DMS79 treated with DMSO at 0.1 percent for 48 hours (cell line): Measurements from ENCODE around the gene LRRFIP2.
"Not testable (repeated sequence)": the region's sequence is repeated elsewhere in the genome, so short reads cannot be mapped to it uniquely, and the experiment has no call there.

Experiments used
- DNase-seq: peaks from one replicate; lab custom pipeline; 2025; lab: John Stamatoyannopoulos, UW

Gene LRRFIP2

DNA sequence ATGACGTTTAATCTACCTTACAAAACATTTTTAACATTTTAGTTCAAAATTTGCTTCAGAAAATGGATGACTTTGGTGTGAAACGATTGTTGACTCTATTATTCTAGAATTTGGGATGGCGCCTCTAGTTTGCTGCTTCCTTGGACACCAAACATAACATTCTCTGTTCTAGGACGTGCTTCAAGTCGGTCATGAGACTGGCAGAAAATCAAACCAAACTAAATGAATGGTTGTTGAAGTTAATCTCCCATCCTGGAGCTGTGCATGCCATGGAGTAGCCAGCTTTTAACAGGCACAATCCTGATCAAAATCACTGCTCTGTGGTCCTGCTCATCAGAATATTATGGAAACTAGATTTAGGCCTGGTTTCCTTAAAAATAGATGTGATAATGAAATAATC lies 9.6 kb upstream of the LRRFIP2 start:
- DNase-seq = no peak

- DNase-seq = no peak
These were observed 9.0 kb upstream of the LRRFIP2 start for GRCh38 chr3:37183375-37183831.

DNA sequence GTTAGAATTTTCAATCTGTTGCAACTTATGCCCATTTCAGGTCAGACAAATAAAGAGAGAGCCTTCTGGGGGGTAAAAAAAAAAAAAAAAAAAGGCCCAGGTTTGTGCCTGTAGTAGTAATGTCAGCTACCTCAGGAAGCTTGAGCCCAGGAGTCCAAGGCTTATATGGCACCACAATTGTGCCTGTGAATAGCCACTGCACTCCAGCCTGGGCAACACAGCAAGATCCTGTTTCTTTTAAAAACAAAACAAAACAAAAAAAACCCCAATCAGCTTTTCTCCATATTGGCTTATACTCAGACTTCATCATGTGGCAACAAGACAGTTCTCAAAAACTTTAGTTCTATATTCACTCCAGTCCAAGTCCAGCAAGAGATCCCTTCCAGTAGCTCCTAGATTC lies 8.4 kb upstream of the LRRFIP2 start:
- no peak for DNase-seq

- no peak for DNase-seq
These were observed 7.4 kb upstream of the LRRFIP2 start for GRCh38 chr3:37181756-37182155.

DNA sequence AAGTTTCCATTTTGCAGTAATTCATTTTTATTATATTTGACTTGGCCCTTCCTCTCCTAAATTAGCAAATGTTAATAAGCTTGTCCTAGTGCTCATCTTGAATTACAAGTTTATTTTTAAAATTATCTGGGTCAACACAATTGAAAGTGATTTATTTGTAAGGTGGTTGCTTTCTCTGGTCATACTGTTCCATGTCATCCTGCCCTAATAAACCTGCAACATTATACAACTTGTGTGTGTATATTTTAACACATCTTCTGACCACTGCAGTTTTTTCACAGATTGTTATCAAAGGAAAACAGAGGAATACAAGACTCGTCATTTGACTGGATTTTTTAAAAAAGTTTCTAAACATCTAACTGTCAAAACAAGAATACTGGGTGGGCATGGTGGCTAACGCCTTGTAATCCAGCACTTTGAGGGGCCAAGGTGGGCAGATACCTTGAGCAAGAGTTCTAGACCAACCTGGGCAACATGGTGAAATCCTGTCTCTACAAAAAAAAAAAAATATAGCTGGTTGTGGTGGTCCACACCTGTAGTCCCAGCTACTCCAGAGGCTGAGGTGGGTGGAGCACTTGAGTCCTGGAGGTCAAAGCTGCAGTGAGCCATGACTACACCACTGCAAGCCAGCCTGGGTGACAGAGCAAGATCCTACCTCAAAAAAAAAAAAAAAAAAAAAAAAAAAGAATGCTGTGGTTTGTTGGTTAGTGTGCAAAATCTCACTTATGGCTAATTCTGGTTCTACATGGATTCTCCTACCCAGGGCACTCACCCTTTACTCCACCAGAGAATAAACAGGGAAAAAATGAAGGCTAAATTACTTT lies 5.0 kb upstream of the LRRFIP2 start:
- no peak for DNase-seq

DNA sequence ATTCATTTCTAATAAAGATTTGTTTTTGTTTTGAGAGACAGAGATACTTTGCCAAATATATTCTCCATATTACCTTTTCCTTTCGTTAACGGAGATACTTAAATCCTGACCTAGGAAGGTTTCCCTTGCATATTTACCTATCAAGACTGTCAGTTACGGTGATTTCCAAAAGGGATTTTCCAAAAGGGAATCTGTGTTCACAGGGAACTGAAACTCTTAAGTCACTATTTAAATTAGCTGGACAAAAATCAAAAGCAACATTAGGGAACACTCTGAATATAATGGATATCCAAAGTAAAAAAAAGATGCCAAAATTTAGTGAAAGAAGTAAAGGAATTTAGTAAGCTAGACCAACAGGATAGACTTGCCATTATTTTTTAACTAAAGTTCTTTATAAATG lies 576 bp downstream of the LRRFIP2 start:
- DNase-seq = no peak

- no peak for DNase-seq
These were observed 3.2 kb downstream of the LRRFIP2 start for GRCh38 chr3:37171144-37171543.

DNA sequence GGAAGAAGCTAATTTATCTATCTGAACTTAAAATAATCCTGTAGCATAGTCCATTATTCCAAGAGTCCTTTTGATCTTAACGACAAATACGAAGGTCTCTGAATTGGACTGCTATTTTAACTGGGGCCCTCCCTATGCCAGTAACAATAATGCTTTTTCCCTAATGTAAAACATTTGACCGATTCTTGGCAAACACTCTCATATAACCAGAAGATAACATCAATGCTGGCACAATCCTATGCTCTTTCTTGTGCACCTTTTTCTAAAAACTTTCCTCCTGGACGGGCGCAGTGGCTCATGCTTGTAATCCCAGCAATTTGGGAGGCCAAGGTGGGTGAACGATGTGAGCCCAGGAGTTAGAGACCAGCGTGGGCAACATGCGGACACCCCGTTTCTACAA lies 3.9 kb downstream of the LRRFIP2 start:
- no peak for DNase-seq

DNA sequence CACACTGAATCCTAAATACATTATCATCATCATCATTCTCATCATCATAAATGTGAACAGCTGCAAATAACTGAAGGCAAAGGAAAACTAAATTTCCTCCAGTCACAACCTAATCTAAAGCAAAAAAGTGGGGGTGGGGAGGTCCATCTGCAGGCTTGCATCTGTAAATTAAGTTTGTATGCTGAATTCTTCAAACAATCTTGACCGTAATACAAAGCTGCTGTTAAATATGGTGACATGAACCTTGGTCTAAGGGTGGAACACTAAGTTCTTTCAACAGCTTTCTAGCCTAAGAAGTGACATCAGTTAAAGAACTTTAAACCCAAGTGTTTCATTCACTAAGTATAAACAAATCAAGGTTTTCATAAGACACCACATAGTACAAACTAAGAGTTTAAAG lies 4.3 kb downstream of the LRRFIP2 start:
- no peak for DNase-seq

DNA sequence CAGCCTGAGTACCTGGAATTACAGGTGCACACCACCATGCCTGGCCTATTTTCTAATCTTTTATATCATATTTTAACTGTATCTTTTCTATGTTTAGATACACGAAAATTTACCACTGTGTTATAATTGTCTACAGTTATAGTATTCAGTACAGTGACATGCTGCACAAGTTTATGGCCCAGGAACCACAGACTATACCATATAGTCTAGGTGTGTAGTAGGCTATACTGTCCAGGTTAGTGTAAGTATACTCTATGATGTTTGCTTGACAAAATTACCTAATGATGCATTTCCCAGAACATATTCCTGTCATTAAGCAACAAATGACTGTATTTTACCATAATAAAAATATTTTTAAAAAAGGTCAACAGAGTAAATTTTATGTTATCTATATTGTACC lies 5.5 kb downstream of the LRRFIP2 start:
- no peak for DNase-seq

- no peak for DNase-seq
These were observed 10.9 kb downstream of the LRRFIP2 start for GRCh38 chr3:37163262-37164015.

DNA sequence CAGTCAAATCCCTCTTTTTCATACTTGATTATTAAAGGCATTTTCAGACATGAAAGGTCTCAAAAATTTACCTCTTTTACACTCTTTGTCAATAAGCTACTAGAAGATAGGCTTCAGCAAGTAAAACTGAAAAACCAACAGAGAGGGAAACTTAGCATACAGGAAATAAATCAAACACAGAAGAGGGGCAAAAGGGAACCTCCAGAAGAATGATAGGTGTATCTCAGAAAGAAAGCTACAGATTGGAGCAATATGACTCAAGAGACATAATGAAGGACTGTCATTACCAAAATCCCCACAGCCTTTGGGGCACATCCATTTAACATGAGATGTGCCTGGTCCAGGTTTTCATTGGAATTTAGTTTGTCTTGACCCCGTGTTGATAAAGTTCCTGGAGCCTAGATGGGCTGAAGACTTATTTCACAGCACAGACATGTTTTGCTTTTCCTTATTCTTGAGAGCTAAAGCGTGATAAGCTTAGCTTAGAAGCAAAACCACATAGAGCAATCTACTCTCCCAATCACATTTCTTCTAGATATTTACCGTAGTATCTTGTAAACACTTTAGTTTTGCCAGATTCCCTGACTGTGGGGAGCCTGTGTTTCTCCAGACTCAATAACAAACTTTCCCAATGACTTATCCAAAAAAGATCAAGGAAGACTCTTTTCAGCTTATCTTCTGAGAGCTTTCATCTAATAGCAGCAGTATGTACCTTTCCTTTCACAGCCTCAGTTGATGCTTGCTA lies 11.7 kb downstream of the LRRFIP2 start:
- no peak for DNase-seq

- DNase-seq = no peak
These were observed 13.0 kb downstream of the LRRFIP2 start for GRCh38 chr3:37161351-37161750.

GRCh38 chr3:37155782-37156181 lies 18.6 kb downstream of the LRRFIP2 start:
- DNase-seq = no peak

DNA sequence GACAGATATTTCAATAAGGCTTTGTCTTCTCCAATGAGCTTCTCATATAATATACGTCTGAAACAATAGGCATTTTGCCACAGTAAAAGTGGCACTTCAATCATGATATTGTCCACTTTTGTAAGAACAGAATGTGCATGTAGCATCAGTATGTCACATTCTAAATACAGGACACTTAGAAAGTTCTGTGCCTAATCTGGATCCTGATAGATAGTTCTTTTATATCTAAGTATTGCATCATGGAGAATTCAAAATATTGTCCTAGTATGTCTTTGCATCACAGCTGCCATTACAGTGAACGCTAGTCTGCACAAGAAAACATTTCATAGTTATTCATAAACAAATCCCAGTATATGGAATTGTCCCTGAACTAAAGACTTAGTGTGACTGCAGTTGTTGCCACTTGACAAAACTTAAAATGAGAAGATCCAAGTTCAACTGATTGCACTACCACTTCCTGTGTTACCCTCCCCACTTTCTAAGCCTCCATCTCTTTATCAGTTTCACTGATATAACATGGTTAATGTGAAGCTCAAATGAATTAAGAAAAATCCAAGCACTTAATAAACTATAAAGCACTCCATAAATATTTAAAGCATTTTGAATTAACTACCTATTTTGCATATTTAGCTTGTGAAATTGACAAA lies 19.6 kb downstream of the LRRFIP2 start:
- DNase-seq = no peak

- no peak for DNase-seq
These were observed 23.8 kb downstream of the LRRFIP2 start for GRCh38 chr3:37150621-37151020.

- no peak for DNase-seq
These were observed 25.1 kb downstream of the LRRFIP2 start for GRCh38 chr3:37149257-37149656.

- DNase-seq = no peak
These were observed 26.2 kb downstream of the LRRFIP2 start for GRCh38 chr3:37148208-37148607.

- no peak for DNase-seq
These were observed 26.7 kb downstream of the LRRFIP2 start for GRCh38 chr3:37147666-37148065.

DNA sequence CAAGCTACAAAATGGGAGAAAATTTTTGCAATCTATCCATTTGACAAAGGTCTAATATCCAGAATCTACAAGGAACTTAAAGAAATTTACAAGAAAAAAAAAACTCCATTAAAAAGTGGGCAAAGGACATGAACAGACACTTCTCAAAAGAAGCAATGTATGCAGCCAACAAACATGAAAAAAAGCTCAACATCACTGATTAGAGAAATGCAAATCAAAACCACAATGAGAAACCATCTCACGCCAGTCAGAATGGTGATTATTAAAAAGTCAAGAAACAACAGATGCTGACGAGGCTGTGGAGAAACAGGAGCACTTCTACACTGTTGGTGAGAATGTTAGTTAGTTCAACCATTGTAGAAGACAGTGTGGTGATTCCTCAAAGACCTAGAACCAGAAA lies 27.5 kb downstream of the LRRFIP2 start:
- not testable (repeated sequence) for DNase-seq

- DNase-seq = no peak
These were observed 28.8 kb downstream of the LRRFIP2 start for GRCh38 chr3:37145611-37146010.

GRCh38 chr3:37144806-37145205 lies 29.6 kb downstream of the LRRFIP2 start:
- no peak for DNase-seq
